Chondrocyte (in vitro differentiated cells): Measurements from ENCODE around the gene ATP2B2. TPM values are rescaled to one million over a fixed set of nuclear protein-coding genes. Genes with fewer than 3 reads are reported as not detected.

Experiments used
- DNase-seq: peaks from one replicate; pipeline ENCODE4 v3.0.0; 2021; ENCODE audit warnings: mixed read lengths, low spot score
- H3K27ac Mint-ChIP-seq: one replicate; pipeline ENCODE4 v1.8.0; 2021; ENCODE audit warnings: mild to moderate bottlenecking, moderate library complexity, mixed read lengths; ENCODE audit not compliant: unreplicated experiment
- H3K27me3 Mint-ChIP-seq: 2 replicates; pipeline ENCODE4 v1.8.0; 2021; ENCODE audit warnings: low read depth, mixed read lengths
- H3K36me3 Mint-ChIP-seq: 2 replicates; pipeline ENCODE4 v1.8.0; 2021; ENCODE audit warnings: low read depth, mixed read lengths
- H3K4me1 Mint-ChIP-seq: 2 replicates; pipeline ENCODE4 v1.8.0; 2021; ENCODE audit warnings: low read depth, mild to moderate bottlenecking, mixed read lengths
- H3K4me3 Mint-ChIP-seq: one replicate; pipeline ENCODE4 v1.8.0; 2021; ENCODE audit warnings: mild to moderate bottlenecking, moderate library complexity, mixed read lengths; ENCODE audit not compliant: unreplicated experiment
- H3K9me3 Mint-ChIP-seq: 2 replicates; pipeline ENCODE4 v1.8.0; 2021; ENCODE audit warnings: low read depth, mixed read lengths
- total RNA-seq: library from RNA; stranded (reverse); gene quantifications from 3 replicates; pipeline ENCODE4 v1.2.1, GENCODE V29; 2021
- TF ChIP-seq, protein P1 (sequence below): fragments of 200-600 bp; sonication (generic); IDR thresholded peaks from 2 replicates; pipeline ENCODE4 v1.5.0; 2021; ENCODE audit warnings: antibody characterized with exemption, mild to moderate bottlenecking, moderate library complexity

Gene ATP2B2
- total RNA-seq, 1 donor from 2014 or later: 0.25 TPM

GRCh38 chr3:10524270-10524669 is 18.9 kb upstream of the ATP2B2 start:
- Mint-ChIP-seq H3K9me3 (no peaks in the 10 kb centered on the region), H3K27ac (no peak overlapping the region), H3K4me3 (no peak overlapping the region), H3K36me3 (peaks cover 2% of the 10 kb centered on the region), H3K27me3 (peaks cover 63% of the 10 kb centered on the region), H3K4me1 (peaks cover 6% of the 10 kb centered on the region)
- DNase-seq: no peak
- TF ChIP-seq, protein P1, sequence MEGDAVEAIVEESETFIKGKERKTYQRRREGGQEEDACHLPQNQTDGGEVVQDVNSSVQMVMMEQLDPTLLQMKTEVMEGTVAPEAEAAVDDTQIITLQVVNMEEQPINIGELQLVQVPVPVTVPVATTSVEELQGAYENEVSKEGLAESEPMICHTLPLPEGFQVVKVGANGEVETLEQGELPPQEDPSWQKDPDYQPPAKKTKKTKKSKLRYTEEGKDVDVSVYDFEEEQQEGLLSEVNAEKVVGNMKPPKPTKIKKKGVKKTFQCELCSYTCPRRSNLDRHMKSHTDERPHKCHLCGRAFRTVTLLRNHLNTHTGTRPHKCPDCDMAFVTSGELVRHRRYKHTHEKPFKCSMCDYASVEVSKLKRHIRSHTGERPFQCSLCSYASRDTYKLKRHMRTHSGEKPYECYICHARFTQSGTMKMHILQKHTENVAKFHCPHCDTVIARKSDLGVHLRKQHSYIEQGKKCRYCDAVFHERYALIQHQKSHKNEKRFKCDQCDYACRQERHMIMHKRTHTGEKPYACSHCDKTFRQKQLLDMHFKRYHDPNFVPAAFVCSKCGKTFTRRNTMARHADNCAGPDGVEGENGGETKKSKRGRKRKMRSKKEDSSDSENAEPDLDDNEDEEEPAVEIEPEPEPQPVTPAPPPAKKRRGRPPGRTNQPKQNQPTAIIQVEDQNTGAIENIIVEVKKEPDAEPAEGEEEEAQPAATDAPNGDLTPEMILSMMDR: no peak

- peaks cover 56% of the 10 kb centered on the region for H3K27me3 Mint-ChIP-seq
- H3K27ac Mint-ChIP-seq: no peak overlapping the region
- H3K36me3 Mint-ChIP-seq: peaks cover 2% of the 10 kb centered on the region
- no peaks in the 10 kb centered on the region for H3K9me3 Mint-ChIP-seq
- peaks cover 13% of the 10 kb centered on the region for H3K4me1 Mint-ChIP-seq
- no peak overlapping the region for H3K4me3 Mint-ChIP-seq
- TF ChIP-seq, protein P1: no peak
- no peak for DNase-seq
These were observed 18.2 kb upstream of the ATP2B2 start for GRCh38 chr3:10523561-10523960.

DNA sequence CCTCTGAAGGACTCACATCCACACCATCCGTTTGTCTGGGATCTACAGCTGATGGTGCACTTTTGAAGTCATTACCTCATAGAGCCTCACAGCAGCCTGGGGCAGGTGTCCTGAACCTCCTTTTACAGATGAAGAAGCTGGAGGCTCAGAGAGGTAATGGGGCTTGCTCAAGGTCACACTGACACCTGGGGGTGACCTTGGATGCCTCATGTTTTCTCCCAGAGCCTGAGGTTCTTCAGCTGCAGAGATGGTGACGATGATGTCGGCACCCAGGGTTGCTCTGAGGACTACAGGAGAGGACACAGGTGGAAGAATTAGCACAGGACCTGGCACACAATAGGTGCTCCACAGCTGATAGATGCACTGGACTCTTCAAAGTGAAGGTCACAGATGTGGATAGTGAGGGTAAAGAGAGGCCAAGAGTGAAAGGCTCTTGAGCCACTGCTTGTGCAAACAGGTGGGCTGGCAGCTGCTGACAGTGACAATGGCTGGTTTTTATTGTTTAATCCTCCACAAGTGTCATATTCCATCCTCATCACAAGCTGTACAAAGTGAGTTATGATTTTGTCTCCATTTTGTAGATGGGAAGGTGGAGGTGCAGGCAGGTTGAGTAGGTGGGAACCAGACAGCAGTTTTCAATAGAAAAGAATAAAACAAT is 17.4 kb upstream of the ATP2B2 start:
- no peaks in the 10 kb centered on the region for H3K9me3 Mint-ChIP-seq
- peak; percentile 17 for DNase-seq
- TF ChIP-seq, protein P1: no peak
- peaks cover 19% of the 10 kb centered on the region for H3K4me1 Mint-ChIP-seq
- H3K36me3 Mint-ChIP-seq: peaks cover 2% of the 10 kb centered on the region
- H3K27me3 Mint-ChIP-seq: peaks cover 49% of the 10 kb centered on the region
- no peak overlapping the region for H3K4me3 Mint-ChIP-seq
- H3K27ac Mint-ChIP-seq: no peak overlapping the region

DNA sequence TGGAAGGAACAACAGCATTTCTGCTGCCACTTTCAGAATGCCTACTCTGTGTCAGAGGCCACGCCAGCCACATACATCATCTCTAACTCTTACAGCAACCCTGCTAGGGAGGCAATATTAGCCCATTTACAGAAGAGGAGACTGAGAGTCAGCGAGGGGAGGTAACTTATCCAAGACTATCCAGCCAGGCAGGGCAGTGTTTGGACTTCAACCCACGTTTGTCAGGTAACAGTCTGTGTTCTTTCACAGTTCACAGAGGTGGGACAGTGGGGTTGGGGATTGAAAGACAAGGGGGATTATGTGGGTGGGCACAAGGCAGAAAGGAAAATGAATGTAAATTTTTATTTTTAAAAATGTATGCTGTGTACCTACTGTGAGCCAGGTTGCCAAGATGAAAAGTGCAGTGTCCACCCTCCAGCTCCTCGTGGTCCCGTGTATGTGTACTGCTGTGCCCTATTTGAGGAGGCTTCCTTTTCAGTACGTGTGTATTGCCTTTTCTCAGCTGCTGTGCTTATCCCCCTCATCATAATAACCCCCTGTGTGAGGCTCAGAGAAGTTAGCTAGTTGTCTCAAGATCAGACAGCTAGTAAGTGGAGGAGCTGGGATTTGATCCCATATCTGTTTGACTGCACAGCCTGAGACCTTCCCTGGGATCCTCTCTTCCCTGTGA is 16.5 kb upstream of the ATP2B2 start:
- H3K27me3 Mint-ChIP-seq: peaks cover 46% of the 10 kb centered on the region
- no peak for DNase-seq

DNA sequence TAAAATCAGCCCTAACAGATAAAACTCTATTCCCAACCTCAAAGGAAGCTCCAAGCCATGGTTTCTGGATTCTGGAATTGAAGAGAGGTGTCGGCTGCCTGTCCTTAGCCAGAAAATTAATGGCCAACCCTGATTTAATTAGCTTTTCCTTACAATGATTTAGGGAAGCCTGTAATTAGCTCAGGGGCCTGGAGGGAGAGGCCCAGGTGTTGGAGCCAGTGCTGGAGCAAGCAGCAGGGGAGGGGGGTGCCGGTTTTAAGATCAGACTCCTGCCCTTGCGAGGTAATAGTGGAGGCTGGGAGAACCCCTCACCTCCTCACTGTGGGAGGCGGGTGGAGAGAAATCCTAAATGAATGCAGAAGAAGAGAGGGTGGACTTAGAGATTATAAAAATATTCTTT is 14.7 kb upstream of the ATP2B2 start:
- H3K27ac Mint-ChIP-seq: no peak overlapping the region
- H3K4me1 Mint-ChIP-seq: peaks cover 24% of the 10 kb centered on the region
- peak; percentile 22 for DNase-seq
- H3K36me3 Mint-ChIP-seq: peaks cover 2% of the 10 kb centered on the region
- no peaks in the 10 kb centered on the region for H3K9me3 Mint-ChIP-seq
- TF ChIP-seq, protein P1: no peak
- no peak overlapping the region for H3K4me3 Mint-ChIP-seq
- peaks cover 36% of the 10 kb centered on the region for H3K27me3 Mint-ChIP-seq

More for the DNA sequence above, 16.5 kb upstream of the ATP2B2 start:
- TF ChIP-seq, protein P1: no peak
- Mint-ChIP-seq H3K4me3 (no peak overlapping the region), H3K9me3 (no peaks in the 10 kb centered on the region), H3K27ac (no peak overlapping the region), H3K36me3 (peaks cover 2% of the 10 kb centered on the region), H3K4me1 (peaks cover 24% of the 10 kb centered on the region)
